NOMO-1 treated with DMSO at 0.1 percent for 48 hours (cell line): Measurements from ENCODE around the gene DPP6.

ENCODE experiments used
- DNase-seq: peaks from one replicate; lab custom pipeline; 2025; ENCODE audit not compliant: unreplicated experiment; lab: John Stamatoyannopoulos, UW

The DPP6 gene

GRCh38 chr7:154684666-154685563 is 632.7 kb downstream of the DPP6 start:
- DNase-seq, result no peak

DNA sequence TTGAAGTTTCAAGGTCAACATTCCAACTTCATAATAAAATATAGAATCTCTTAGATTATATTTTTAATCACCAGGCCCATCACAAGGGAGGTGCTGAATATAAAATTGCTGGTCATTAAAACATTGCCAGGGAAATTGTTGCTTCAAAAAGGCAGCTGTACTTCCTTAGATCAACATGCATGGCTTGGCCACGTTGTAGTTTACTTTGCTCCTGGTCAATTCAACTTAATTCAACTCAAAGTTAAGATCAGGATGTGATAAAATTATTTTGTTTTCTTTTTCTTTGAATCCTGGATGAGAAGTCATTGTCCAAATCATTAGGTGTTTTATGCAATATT is 633.3 kb downstream of the DPP6 start:
- DNase-seq, result no peak

- DNase-seq, result no peak
These were observed 634.1 kb downstream of the DPP6 start for GRCh38 chr7:154686305-154686704.

DNA sequence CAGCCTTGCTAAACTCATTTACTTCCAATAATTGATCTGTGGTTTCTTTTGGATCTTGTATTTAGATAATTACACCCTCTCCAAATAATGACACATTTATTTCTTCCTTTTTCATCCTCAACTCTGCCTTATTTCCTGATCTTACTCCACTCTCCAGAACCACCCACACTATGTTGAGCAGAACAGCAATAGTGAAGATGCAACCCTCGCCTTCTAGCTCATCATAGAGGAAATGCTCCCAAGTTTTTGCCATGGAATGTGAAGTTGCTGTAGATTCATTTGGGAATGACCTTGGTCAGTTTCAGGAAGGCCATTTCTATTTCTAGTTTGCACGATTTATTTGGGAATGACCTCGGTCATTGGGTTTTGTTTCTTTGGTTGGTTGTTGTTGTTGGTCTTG is 636.8 kb downstream of the DPP6 start:
- DNase-seq, result no peak

DNA sequence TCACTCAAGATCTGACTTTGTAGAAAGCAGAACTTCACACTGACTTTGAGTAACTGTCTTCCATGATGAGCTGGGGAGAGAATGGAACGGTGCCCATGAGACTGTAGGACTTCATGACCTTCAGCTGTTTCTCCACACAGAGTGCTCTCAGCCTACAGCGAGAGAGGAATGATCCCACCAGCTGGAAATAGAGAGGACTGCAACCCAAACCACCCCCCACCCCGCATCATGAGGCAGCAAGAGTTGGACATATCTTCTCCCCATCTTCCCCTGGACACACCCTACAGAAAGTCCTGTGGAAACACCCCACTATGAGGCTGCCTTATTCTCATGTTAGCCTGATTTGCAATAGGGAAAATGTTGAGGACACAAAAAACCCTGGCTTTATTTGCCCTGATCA is 638.2 kb downstream of the DPP6 start:
- no peak for DNase-seq

GRCh38 chr7:154693661-154694060 is 641.5 kb downstream of the DPP6 start:
- DNase-seq, result no peak

GRCh38 chr7:154695836-154696235 is 643.6 kb downstream of the DPP6 start:
- no peak for DNase-seq

GRCh38 chr7:154696556-154696955 is 644.4 kb downstream of the DPP6 start:
- no peak for DNase-seq

DNA sequence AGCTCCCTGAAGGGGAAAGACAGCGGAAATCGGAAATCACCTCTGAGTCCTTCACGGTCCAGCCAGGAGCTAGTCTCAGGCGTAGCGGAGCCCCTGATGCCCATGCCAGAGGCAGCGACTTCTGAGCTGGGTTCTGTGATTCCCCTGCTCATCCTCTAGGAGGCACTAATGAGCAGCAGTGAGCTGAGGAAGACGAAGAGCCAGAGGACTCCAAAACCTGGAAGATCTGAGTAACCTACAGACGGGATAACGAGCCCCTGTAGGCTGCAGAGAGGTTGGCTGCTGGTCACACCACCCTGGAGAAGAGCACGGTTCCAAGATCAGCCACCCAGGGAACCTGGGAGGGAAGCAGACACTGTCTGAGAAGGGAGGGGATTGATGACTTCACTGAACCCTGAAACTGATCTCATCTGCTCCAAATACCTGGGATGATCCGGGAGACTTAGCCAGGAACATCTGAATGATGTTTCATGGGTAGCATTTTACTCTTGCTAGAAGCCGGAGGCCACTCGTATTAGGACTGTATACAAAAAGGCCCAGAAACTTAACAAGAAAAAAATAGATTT is 646.6 kb downstream of the DPP6 start:
- DNase-seq, result no peak

GRCh38 chr7:154699417-154699816 is 647.2 kb downstream of the DPP6 start:
- DNase-seq, result no peak

- no peak for DNase-seq
These were observed 657.8 kb downstream of the DPP6 start for GRCh38 chr7:154709840-154710520.

GRCh38 chr7:154720016-154720415 is 667.8 kb downstream of the DPP6 start:
- DNase-seq, result no peak

DNA sequence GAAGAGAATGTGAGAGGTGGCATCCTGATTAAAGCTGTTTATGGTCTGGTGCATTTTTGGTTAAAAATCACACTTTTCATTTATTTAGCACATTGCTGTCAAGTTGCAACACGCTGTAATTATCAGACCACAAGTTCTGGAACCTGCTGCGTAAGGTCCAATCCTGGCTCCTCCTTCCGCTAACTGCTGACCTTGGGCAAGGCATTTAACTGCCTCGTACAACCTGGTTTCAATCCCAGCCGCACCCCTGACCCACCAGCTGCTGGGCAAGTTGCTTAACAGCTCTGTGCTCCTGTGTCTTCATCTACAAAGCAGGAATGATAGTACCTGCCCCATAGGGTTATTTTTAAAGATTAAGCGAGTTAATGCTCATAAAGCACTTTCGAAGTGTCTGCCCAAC is 668.9 kb downstream of the DPP6 start:
- no peak for DNase-seq

- DNase-seq, result no peak
These were observed 674.2 kb downstream of the DPP6 start for GRCh38 chr7:154726368-154726767.

DNA sequence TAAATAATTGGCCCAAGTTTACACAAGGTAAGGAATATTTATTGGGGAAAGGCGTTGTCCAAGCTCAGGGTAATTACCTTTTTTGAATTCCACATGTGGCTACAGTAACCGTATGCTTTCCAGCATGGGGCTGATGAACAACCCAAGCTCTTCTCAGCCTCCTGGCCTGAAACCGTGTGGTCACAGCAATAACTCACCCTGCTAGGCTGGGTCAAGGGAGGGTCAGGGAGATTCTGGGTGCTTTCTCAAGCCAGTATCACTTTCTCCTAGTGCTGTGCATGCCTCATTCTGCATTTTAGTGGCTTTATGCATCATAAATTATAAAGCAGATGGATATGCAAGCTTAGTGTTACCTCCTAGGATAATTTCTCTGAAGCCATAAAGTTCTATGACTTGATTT is 676.9 kb downstream of the DPP6 start:
- no peak for DNase-seq

DNA sequence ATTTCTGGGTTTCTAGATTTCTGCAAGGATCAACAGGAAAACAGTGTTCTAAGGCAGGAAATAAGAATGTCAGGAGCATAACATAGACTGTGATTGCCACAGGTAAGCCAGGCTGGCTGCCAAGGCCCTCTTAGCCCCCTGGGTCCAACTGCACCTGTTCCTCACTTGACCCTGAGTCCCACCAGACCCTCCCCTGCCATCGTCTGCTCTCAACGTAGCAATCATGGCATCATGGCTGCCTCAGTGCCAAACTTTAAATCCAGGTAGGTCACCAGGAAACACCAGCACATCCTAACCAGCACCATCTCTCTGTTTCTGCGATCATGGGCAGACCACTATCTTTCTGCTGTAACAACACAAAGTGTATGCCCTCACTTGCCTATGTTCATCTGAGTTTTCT is 683.6 kb downstream of the DPP6 start:
- DNase-seq, result no peak

GRCh38 chr7:154736389-154736788 is 684.2 kb downstream of the DPP6 start:
- DNase-seq, result no peak

GRCh38 chr7:154738216-154738615 is 686.0 kb downstream of the DPP6 start:
- DNase-seq, result no peak

- DNase-seq, result no peak
These were observed 688.9 kb downstream of the DPP6 start for GRCh38 chr7:154741131-154741530.

GRCh38 chr7:154743206-154743605 is 691.0 kb downstream of the DPP6 start:
- no peak for DNase-seq

- no peak for DNase-seq
These were observed 692.2 kb downstream of the DPP6 start for GRCh38 chr7:154744256-154744860.

DNA sequence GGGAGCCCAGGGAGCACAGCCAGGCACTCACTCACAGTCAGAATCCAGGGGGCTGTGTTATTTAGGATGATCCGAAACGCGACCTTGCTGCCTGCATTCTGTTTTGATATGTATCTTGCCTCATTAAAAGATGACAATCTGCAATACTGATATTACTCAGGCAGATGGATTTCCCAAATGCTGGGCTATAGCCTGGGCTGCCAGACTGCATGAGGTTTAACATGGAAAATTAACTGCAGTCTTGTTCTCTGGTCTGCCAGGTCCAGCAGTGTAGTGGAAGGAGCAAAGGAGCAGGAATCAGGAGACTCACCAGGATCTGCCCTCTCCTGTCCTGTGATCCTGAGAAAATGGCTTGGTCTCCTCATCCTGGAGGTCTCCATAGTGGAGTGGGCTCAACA is 692.7 kb downstream of the DPP6 start:
- DNase-seq, result no peak
